NCI-H226 (cell line): ENCODE measurements around the gene BCL7C.

Experiments used
- DNase-seq: peaks from one replicate; pipeline ENCODE4 v3.0.0-alpha.2; 2015

Gene BCL7C

GRCh38 chr16:30922420-30922959 is 28.6 kb upstream of the BCL7C start:
- DNase-seq = peak; percentile 98

GRCh38 chr16:30921748-30922419 is 28.0 kb upstream of the BCL7C start:
- peak; percentile 87 for DNase-seq

GRCh38 chr16:30921459-30921747 is 27.5 kb upstream of the BCL7C start:
- no peak for DNase-seq

GRCh38 chr16:30920891-30921290 is 27.0 kb upstream of the BCL7C start:
- no peak for DNase-seq

GRCh38 chr16:30918614-30919013 is 24.7 kb upstream of the BCL7C start:
- no peak for DNase-seq

- DNase-seq = no peak
These were observed 21.0 kb upstream of the BCL7C start for GRCh38 chr16:30914830-30915229.

GRCh38 chr16:30912794-30913412 is 19.0 kb upstream of the BCL7C start:
- no peak for DNase-seq

- no peak for DNase-seq
These were observed 16.7 kb upstream of the BCL7C start for GRCh38 chr16:30910427-30911029.

GRCh38 chr16:30907064-30907463 is 13.2 kb upstream of the BCL7C start:
- DNase-seq = no peak

- no peak for DNase-seq
These were observed 10.4 kb upstream of the BCL7C start for GRCh38 chr16:30904114-30904780.

- DNase-seq = peak; percentile 38
These were observed 9.7 kb upstream of the BCL7C start for GRCh38 chr16:30903596-30903995.

- no peak for DNase-seq
These were observed 9.1 kb upstream of the BCL7C start for GRCh38 chr16:30903002-30903401.

- DNase-seq = no peak
These were observed 8.4 kb upstream of the BCL7C start for GRCh38 chr16:30902029-30902972.

- DNase-seq = no peak
These were observed 7.5 kb upstream of the BCL7C start for GRCh38 chr16:30901201-30902028.

- no peak for DNase-seq
These were observed 6.7 kb upstream of the BCL7C start for GRCh38 chr16:30900588-30900987.

- no peak for DNase-seq
These were observed 5.9 kb upstream of the BCL7C start for GRCh38 chr16:30899794-30900193.

GRCh38 chr16:30896889-30897733 is 3.2 kb upstream of the BCL7C start:
- DNase-seq = peak; percentile 93

- peak; percentile 85 for DNase-seq
These were observed 2.5 kb upstream of the BCL7C start, which contains the start of gene CTF1 for GRCh38 chr16:30896261-30896888. Gene CTF1 (plus strand): TSS chr16:30896614. CDS start chr16:30896644, 30 bp downstream.

GRCh38 chr16:30895627-30896260 is 1.9 kb upstream of the BCL7C start:
- no peak for DNase-seq
